Colonic mucosa (tissue), 4 donors: ENCODE data around the gene RACK1. TPM values are rescaled to one million over a fixed set of nuclear protein-coding genes. Genes with fewer than 3 reads are reported as not detected.

Experiments
- DNase-seq: peaks from one replicate; pipeline ENCODE4 v3.0.0-alpha.2; 2020
- H3K27ac ChIP-seq: fragments of 200-600 bp; one replicate; pipeline ENCODE4 v1.8.0; 2021
- H3K27me3 ChIP-seq: fragments of 200-600 bp; one replicate; pipeline ENCODE4 v1.8.0; 2021
- H3K36me3 ChIP-seq: fragments of 200-600 bp; one replicate; pipeline ENCODE4 v1.8.0; 2021
- H3K4me1 ChIP-seq: fragments of 200-600 bp; one replicate; pipeline ENCODE4 v1.8.0; 2021; ENCODE audit warnings: mild to moderate bottlenecking
- H3K4me3 ChIP-seq: fragments of 200-600 bp; one replicate; pipeline ENCODE4 v1.8.0; 2021
- H3K9ac ChIP-seq, 2 donors: one replicate each; pipeline ENCODE4 v1.7.0; 2013; ENCODE audit warnings: control low read depth in 2 of 2, low read depth in 2 of 2, low read length in 2 of 2
- H3K9me3 ChIP-seq: fragments of 200-600 bp; one replicate; pipeline ENCODE4 v1.8.0; 2021
- CTCF ChIP-seq: fragments of 200-600 bp; IDR thresholded peaks from one replicate; pipeline ENCODE4 v1.8.0; 2022; ENCODE audit warnings: antibody characterized with exemption, mild to moderate bottlenecking
- intact Hi-C: fragments of 100-400 bp; cut with DNase I; formaldehyde crosslinking; loops from one replicate; pipeline ENCODE4 v1.14.1; 2022
- total RNA-seq, 2 donors: library from RNA; stranded (reverse); fragmentation: NEBNext Ultra II Directional in 1 of 2; extraction: Animal tissue kit (Norgen Biotek cat#: 25700) in 1 of 2; gene quantifications; one replicate each; pipeline ENCODE4 v1.2.1, GENCODE V29; 2021
- donor health status: healthy.
- donor health status: DM: no; HTN: no; CAD: no.
- donor health status: DM: no; HTN: no; CAD: no.

The RACK1 gene
- total RNA-seq, 2 donors from 2014 or later, result 1,252 to 1,403 TPM

GRCh38 chr5:181199881-181200638 lies 43.6 kb downstream of the RACK1 start:
- no peak for TF ChIP-seq CTCF
- Histone ChIP-seq H3K4me3 (no peak overlapping the region), H3K27me3 (no peaks in the 10 kb centered on the region), H3K9me3 (no peaks in the 10 kb centered on the region), H3K36me3 (no peaks in the 10 kb centered on the region), H3K9ac (no peak overlapping the region), H3K4me1 (peaks cover 5% of the 10 kb centered on the region), H3K27ac (no peak overlapping the region)
- DNase-seq, result no peak
- intact Hi-C loops, result no loop called here

- DNase-seq, result no peak
- TF ChIP-seq CTCF, result no peak
- no peaks in the 10 kb centered on the region for H3K36me3 ChIP-seq
- no peak overlapping the region for H3K9ac ChIP-seq
- H3K4me1 ChIP-seq, result peaks cover 5% of the 10 kb centered on the region
- no peak overlapping the region for H3K4me3 ChIP-seq
- intact Hi-C loops, result no loop called here
- no peaks in the 10 kb centered on the region for H3K9me3 ChIP-seq
- no peak overlapping the region for H3K27ac ChIP-seq
- no peaks in the 10 kb centered on the region for H3K27me3 ChIP-seq
Observed at GRCh38 chr5:181198905-181199519, 44.7 kb downstream of the RACK1 start.

GRCh38 chr5:181198106-181198685 lies 45.5 kb downstream of the RACK1 start:
- Histone ChIP-seq H3K9me3 (no peaks in the 10 kb centered on the region), H3K9ac (no peak overlapping the region), H3K36me3 (no peaks in the 10 kb centered on the region), H3K27me3 (no peaks in the 10 kb centered on the region), H3K27ac (no peak overlapping the region), H3K4me1 (no peaks in the 10 kb centered on the region), H3K4me3 (no peak overlapping the region)
- no peak for TF ChIP-seq CTCF
- intact Hi-C loops, result no loop called here
- no peak for DNase-seq

GRCh38 chr5:181197326-181197951 lies 46.3 kb downstream of the RACK1 start:
- TF ChIP-seq CTCF, result no peak
- no peak overlapping the region for H3K9ac ChIP-seq

GRCh38 chr5:181195249-181195761 lies 48.4 kb downstream of the RACK1 start:
- no peak for DNase-seq
- H3K9me3 ChIP-seq, result no peaks in the 10 kb centered on the region
- no peaks in the 10 kb centered on the region for H3K36me3 ChIP-seq
- no peak for TF ChIP-seq CTCF
- H3K4me3 ChIP-seq, result no peak overlapping the region
- H3K9ac ChIP-seq, result no peak overlapping the region
- no peaks in the 10 kb centered on the region for H3K27me3 ChIP-seq
- H3K27ac ChIP-seq, result no peak overlapping the region
- no peaks in the 10 kb centered on the region for H3K4me1 ChIP-seq
- intact Hi-C loops, result no loop called here

More at GRCh38 chr5:181197326-181197951, 46.3 kb downstream of the RACK1 start:
- Histone ChIP-seq H3K9me3 (no peaks in the 10 kb centered on the region), H3K27ac (no peak overlapping the region), H3K27me3 (no peaks in the 10 kb centered on the region), H3K36me3 (no peaks in the 10 kb centered on the region), H3K4me1 (no peaks in the 10 kb centered on the region), H3K4me3 (no peak overlapping the region)
- DNase-seq, result no peak
- intact Hi-C loops, result no loop called here
